Anterior cingulate cortex (tissue), 58 donors: Measurements from ENCODE around the gene KRT37.

Experiments used
- DNase-seq, 58 donors: peaks; one replicate each; lab custom pipeline; 2025; lab: John Stamatoyannopoulos, UW

Gene KRT37

DNA sequence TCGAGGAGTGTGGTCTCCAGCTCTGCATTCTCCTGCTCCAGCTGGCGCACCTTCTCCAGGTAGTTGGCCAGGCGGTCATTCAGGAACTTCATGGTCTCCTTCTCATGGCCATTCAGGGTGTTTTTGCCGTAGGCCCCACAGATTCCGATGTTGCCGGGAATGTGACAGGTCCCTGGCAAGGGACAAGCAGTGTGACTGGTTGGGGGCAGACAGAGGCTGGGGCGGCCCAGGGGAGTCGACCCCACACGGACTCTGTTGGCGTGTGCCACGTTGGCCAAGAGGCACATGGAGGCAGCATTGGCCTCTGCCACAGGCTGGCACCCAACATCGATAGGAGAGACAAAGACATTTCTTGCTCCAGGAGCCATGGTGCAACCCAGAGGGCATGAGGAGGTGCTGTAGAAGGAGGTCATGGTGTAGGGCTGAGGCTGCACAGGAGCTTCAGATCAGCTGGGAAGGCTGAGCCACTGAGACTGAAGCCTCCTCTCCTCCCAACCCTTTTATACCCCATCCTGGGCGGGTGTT is at the start of gene KRT37:
KRT37 (minus strand) TSS at position 475 of the 525 bp plus-strand sequence; CDS start at position 413, 62 bp downstream.
- DNase-seq = no peak

GRCh38 chr17:41468346-41468745 is 44.0 kb upstream of the KRT37 start:
- DNase-seq = no peak

GRCh38 chr17:41467561-41467960 is 43.2 kb upstream of the KRT37 start:
- DNase-seq = peak in 1 of 58 donors; percentile 3

- DNase-seq = no peak
Measured at GRCh38 chr17:41466988-41467387, 42.6 kb upstream of the KRT37 start, which contains the start of gene KRT32. Gene KRT32, minus strand, starts transcription at chr17:41467386. Its CDS starts 61 bp downstream, at chr17:41467325.

DNA sequence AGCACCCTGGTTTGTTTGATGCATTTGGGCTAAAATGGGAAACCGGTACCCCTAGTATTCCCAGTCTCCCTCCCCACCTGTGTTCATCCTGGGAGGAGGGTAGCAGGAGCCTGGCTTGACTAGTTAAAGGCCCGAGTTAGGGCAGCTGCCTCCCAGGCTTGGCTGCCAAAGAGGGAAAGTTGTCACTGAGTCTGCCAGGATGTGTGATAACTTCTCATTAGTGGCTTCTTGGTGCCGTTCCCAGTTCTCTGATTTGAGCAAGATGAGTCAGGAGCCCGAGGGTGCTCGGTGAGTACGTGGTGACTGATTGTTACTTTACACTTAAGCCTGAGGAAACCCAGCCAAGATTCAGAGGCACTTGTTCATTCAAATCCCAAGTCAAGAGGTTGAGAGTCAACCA is 40.3 kb upstream of the KRT37 start:
- DNase-seq = peak in 40 of 58 donors; percentile 1 to 82 (median 34)

GRCh38 chr17:41464173-41464572 is 39.8 kb upstream of the KRT37 start:
- DNase-seq = no peak

GRCh38 chr17:41463746-41464145 is 39.4 kb upstream of the KRT37 start:
- no peak for DNase-seq

- no peak for DNase-seq
Measured at GRCh38 chr17:41462705-41463104, 38.3 kb upstream of the KRT37 start.

DNA sequence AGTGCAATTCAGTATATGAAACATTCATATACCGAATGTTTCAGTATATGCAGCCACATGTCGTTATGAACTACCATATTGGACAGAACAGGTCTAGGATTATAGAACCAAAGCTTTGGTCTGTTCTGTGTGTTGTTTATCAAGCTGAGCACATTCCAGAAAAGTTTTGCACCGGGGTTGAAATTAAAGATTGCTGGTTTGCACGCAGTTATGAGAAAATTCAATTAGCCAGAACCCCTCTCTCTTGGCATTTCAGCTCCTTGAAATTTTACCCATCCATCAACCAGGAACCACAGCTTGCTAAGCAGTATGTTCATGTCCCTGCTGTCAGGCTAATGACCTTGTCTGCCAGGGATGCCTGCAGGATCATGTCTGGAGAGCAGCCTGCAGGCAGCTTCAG is 33.3 kb upstream of the KRT37 start:
- DNase-seq = no peak

DNA sequence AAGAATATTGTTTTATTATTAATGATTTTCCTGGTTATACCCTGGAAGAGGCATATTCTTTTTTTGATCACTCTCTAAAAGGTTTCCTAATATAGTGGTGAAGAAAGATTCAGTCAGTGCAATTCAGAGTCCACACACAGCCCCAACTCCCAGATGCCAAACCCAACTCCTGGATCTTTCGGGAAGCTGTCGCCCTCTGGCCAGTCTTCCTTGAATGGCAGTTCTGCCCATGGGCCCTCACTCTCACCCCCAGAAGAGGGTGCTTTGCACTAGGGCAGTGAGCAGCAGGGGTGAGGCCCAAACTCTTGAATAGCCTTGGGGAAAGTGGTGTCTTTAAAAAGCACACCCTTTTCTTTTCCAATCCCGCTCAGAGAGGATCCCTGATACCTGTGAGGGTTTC is 31.8 kb upstream of the KRT37 start:
- no peak for DNase-seq

DNA sequence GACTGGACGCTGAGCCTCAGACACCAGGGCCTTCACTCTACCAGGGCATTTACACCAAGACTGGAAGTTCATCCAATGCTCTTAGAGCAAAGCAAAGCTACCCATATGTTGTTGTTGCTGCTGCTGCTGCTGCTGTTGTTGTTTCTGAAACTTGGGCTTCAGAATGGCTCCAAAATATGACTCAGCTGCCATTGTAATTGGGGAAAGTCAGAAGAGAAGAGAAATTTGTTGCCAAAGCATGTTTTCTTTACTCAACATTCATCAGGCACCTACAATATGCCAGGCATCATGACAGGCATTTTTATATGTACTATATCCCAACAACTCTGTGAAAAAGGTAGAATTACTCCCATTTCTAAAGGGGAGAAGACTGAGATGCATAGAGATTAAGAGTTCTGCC is 30.9 kb upstream of the KRT37 start:
- peak in 1 of 58 donors; percentile 7 for DNase-seq

- no peak for DNase-seq
Measured at GRCh38 chr17:41453066-41453465, 28.7 kb upstream of the KRT37 start.

- no peak for DNase-seq
Measured at GRCh38 chr17:41452281-41452680, 27.9 kb upstream of the KRT37 start.

- no peak for DNase-seq
Measured at GRCh38 chr17:41451154-41451728, 26.9 kb upstream of the KRT37 start.

- no peak for DNase-seq
Measured at GRCh38 chr17:41449008-41449407, 24.6 kb upstream of the KRT37 start.

DNA sequence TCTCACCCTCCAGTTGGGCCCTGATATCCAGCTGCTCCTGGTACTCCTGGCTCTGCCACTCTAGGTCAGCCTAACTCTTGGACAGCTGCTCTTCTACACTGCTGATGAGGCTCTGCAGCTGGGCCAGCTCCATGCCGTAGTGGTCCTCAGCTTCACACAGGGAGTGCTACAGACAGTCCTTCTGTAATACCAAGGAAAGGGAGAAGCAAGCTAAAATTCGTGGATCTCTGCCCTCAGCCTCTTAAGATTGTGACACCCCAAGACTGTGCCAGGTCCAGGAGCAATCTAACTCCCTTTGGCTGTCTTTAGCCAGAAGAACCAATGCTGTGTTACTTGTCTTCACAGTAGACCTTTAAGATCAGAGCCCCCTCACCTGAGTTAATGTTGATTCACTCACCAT is 24.1 kb upstream of the KRT37 start:
- no peak for DNase-seq

- DNase-seq = no peak
Measured at GRCh38 chr17:41446806-41447205, 22.4 kb upstream of the KRT37 start.

DNA sequence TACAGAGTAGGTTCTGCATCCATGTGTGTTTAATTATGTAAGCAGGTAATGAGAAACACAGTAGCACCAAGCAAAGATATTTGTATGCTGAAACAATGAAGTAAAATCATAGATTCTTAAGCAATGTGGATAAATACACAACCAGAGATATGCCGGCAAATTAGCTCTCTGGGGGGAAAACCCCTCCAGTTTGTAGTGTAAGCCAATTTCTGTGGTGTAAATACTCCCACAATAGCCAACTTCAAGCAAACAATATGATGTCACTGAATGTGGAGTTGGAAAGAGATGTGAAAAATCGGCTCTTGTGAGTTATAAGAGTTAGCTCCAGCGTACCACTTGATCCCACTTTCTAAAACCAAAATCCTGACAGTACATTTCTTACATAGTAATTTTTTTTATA is 20.3 kb upstream of the KRT37 start:
- no peak for DNase-seq

GRCh38 chr17:41444186-41444585 is 19.8 kb upstream of the KRT37 start:
- DNase-seq = no peak

- no peak for DNase-seq
Measured at GRCh38 chr17:41442739-41443138, 18.4 kb upstream of the KRT37 start.

DNA sequence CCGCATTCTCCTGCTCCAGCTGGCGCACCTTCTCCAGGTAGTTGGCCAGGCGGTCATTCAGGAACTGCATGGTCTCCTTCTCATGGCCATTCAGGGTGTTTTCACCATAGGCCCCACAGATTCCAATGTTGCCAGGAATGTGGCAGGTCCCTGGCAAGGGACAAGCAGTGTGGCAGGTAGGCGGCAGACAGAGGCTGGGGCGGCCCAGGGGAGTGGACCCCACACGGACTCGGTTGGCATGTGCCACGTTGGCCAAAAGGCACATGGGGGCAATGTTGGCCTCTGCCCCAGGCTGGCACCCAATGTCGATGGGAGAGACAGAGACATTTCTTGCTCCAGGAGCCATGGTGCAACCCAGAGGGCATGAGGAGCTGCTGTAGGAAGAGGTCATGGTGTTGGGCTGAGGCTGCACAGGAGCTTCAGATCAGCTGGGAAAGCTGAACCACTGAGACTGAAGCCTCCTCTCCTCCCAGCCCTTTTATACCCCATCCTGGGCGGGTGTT is 16.2 kb upstream of the KRT37 start, which contains the start of gene KRT38:
KRT38 (minus strand) TSS at position 453 of the 503 bp plus-strand sequence; CDS start at position 391, 62 bp downstream.
- no peak for DNase-seq

GRCh38 chr17:41439375-41439774 is 15.0 kb upstream of the KRT37 start:
- no peak for DNase-seq
